ENCODE results near the gene RASL10A.
"Not testable (repeated sequence)": the region's sequence is repeated elsewhere in the genome, so short reads cannot be mapped to it uniquely, and the experiment has no call there.

Gene RASL10A

GRCh38 chr22:29315286-29316140, at the start of gene RASL10A:
Gene RASL10A, minus strand, starts transcription at chr22:29315697. Its CDS starts 451 bp downstream, at chr22:29315246.
- DNase-seq (ENCODE audit: low read depth in 2 of 2), result no peak

- DNase-seq (ENCODE audit: low read depth in 2 of 2), result no peak
These were observed 44.0 kb upstream of the RASL10A start for GRCh38 chr22:29359469-29359868.

- DNase-seq (ENCODE audit: low read depth in 2 of 2), result not testable (repeated sequence)
These were observed 41.8 kb upstream of the RASL10A start for GRCh38 chr22:29357193-29357890.

GRCh38 chr22:29353860-29354259, 38.4 kb upstream of the RASL10A start:
- no peak for DNase-seq (ENCODE audit: low read depth in 2 of 2)

GRCh38 chr22:29353286-29353685, 37.8 kb upstream of the RASL10A start:
- no peak for DNase-seq (ENCODE audit: low read depth in 2 of 2)

GRCh38 chr22:29352778-29353177, 37.3 kb upstream of the RASL10A start:
- DNase-seq (ENCODE audit: low read depth in 2 of 2), result no peak

- no peak for DNase-seq (ENCODE audit: low read depth in 2 of 2)
These were observed 36.4 kb upstream of the RASL10A start for GRCh38 chr22:29351891-29352290.

- DNase-seq (ENCODE audit: low read depth in 2 of 2), result no peak
These were observed 35.5 kb upstream of the RASL10A start for GRCh38 chr22:29351042-29351441.

- no peak for DNase-seq (ENCODE audit: low read depth in 2 of 2)
These were observed 33.5 kb upstream of the RASL10A start for GRCh38 chr22:29348956-29349355.

- DNase-seq (ENCODE audit: low read depth in 2 of 2), result no peak
These were observed 32.5 kb upstream of the RASL10A start for GRCh38 chr22:29348041-29348440.

- no peak for DNase-seq (ENCODE audit: low read depth in 2 of 2)
These were observed 31.2 kb upstream of the RASL10A start for GRCh38 chr22:29346659-29347058.

- no peak for DNase-seq (ENCODE audit: low read depth in 2 of 2)
These were observed 30.4 kb upstream of the RASL10A start for GRCh38 chr22:29345932-29346331.

- DNase-seq (ENCODE audit: low read depth in 2 of 2), result not testable (repeated sequence)
These were observed 29.4 kb upstream of the RASL10A start for GRCh38 chr22:29344889-29345288.

GRCh38 chr22:29344137-29344536, 28.6 kb upstream of the RASL10A start:
- no peak for DNase-seq (ENCODE audit: low read depth in 2 of 2)

- no peak for DNase-seq (ENCODE audit: low read depth in 2 of 2)
These were observed 27.9 kb upstream of the RASL10A start for GRCh38 chr22:29343313-29343805.

- no peak for DNase-seq (ENCODE audit: low read depth in 2 of 2)
These were observed 27.2 kb upstream of the RASL10A start for GRCh38 chr22:29342577-29343312.

- no peak for DNase-seq (ENCODE audit: low read depth in 2 of 2)
These were observed 26.7 kb upstream of the RASL10A start for GRCh38 chr22:29342177-29342576.

- no peak for DNase-seq (ENCODE audit: low read depth in 2 of 2)
These were observed 26.3 kb upstream of the RASL10A start for GRCh38 chr22:29341849-29342127.

GRCh38 chr22:29341056-29341848, 25.8 kb upstream of the RASL10A start:
- no peak for DNase-seq (ENCODE audit: low read depth in 2 of 2)

- DNase-seq (ENCODE audit: low read depth in 2 of 2), result no peak
These were observed 25.1 kb upstream of the RASL10A start for GRCh38 chr22:29340566-29340965.

- no peak for DNase-seq (ENCODE audit: low read depth in 2 of 2)
These were observed 24.1 kb upstream of the RASL10A start for GRCh38 chr22:29339381-29340235.

All from stimulated activated CD8-positive, alpha-beta memory T cell treated with anti-CD3 and anti-CD28 coated beads, Interleukin-2, amount 100 ng/mL, for 48 hours (primary cell).